Natural killer cell treated with Interleukin-12 subunit alpha and Interleukin-12 subunit beta and Interleukin-15 and Interleukin-18, amount 100 ng/mL, for 72 hours (primary cell): ENCODE data around the gene CPNE8. TPM values are rescaled to one million over a fixed set of nuclear protein-coding genes. Genes with fewer than 3 reads are reported as not detected.

Experiments
- ATAC-seq, 2 donors: fragments of 150-1000 bp; cut with Tn5 transposase in 1 of 2; sonication (Bioruptor Pico), chemical (Tn5 transposase) in 1 of 2; 2 replicates each; pipeline ENCODE4 v1.10.0; 2021
- DNase-seq: peaks from one replicate; pipeline ENCODE4 v3.0.0; 2022; ENCODE audit warnings: low spot score
- H3K27ac Mint-ChIP-seq, 2 donors: 1 replicate in 1 of 2; 2 replicates in 1 of 2; pipeline ENCODE4 v1.8.0; 2022; ENCODE audit warnings: mixed read lengths in 2 of 2, mild to moderate bottlenecking in 1 of 2, moderate library complexity in 1 of 2
- H3K27me3 Mint-ChIP-seq, 2 donors: 1 replicate in 1 of 2; 2 replicates in 1 of 2; pipeline ENCODE4 v1.8.0; 2022; ENCODE audit warnings: mixed read lengths in 2 of 2
- H3K36me3 Mint-ChIP-seq: one replicate; pipeline ENCODE4 v1.8.0; 2022; ENCODE audit warnings: mixed read lengths
- H3K4me1 Mint-ChIP-seq, 2 donors: 1 replicate in 1 of 2; 2 replicates in 1 of 2; pipeline ENCODE4 v1.8.0; 2022; ENCODE audit warnings: low read depth in 2 of 2, mixed read lengths in 2 of 2, mild to moderate bottlenecking in 1 of 2
- H3K4me3 Mint-ChIP-seq: one replicate; pipeline ENCODE4 v1.8.0; 2022; ENCODE audit warnings: mixed read lengths
- H3K9me3 Mint-ChIP-seq: 2 replicates; pipeline ENCODE4 v1.8.0; 2022; ENCODE audit warnings: mixed read lengths
- total RNA-seq, 2 donors: library from RNA; stranded (reverse); gene quantifications; one replicate each; pipeline ENCODE4 v1.2.3, GENCODE V29; 2022

The CPNE8 gene
- 1 to 10 TPM; 5.5 to 9.2 TPM for total RNA-seq

GRCh38 chr12:38905480-38906351 is at the start of gene CPNE8:
Gene CPNE8, minus strand, starts transcription at chr12:38905591. Its CDS starts 57 bp downstream, at chr12:38905534.
- peak within 1 kb of the TSS; percentile 86 for H3K4me3 Mint-ChIP-seq
- no peaks in the 10 kb centered on the region for H3K36me3 Mint-ChIP-seq
- H3K27me3 Mint-ChIP-seq = peaks cover 6 to 13% of the 10 kb centered on the region in 2 donors
- ATAC-seq = peak; percentile 80 to 84
- peaks cover 29 to 34% of the 10 kb centered on the region in 2 donors for H3K4me1 Mint-ChIP-seq
- H3K27ac Mint-ChIP-seq = peak within 1 kb of the TSS; percentile 77 to 93
- no peaks in the 10 kb centered on the region for H3K9me3 Mint-ChIP-seq
- DNase-seq = peak; percentile 73

- no peak for ATAC-seq
- Mint-ChIP-seq H3K27ac (no peak overlapping the region), H3K4me1 (no peaks in the 10 kb centered on the region), H3K9me3 (peaks cover 5% of the 10 kb centered on the region), H3K4me3 (no peak overlapping the region), H3K36me3 (no peaks in the 10 kb centered on the region), H3K27me3 (peaks cover 0 to 5% of the 10 kb centered on the region in 2 donors)
- no peak for DNase-seq
Observed at GRCh38 chr12:38954238-38954873, 49.0 kb upstream of the CPNE8 start.

- no peaks in the 10 kb centered on the region for H3K36me3 Mint-ChIP-seq
- H3K27me3 Mint-ChIP-seq = peaks cover 0 to 9% of the 10 kb centered on the region in 2 donors
- H3K9me3 Mint-ChIP-seq = peaks cover 7% of the 10 kb centered on the region
- no peak for DNase-seq
- no peak overlapping the region for H3K4me3 Mint-ChIP-seq
- no peaks in the 10 kb centered on the region for H3K4me1 Mint-ChIP-seq
- no peak overlapping the region for H3K27ac Mint-ChIP-seq
- no peak for ATAC-seq
Observed at GRCh38 chr12:38949363-38949762, 44.0 kb upstream of the CPNE8 start.

GRCh38 chr12:38934686-38935085 is 29.3 kb upstream of the CPNE8 start:
- peaks cover 0 to 8% of the 10 kb centered on the region in 2 donors for H3K4me1 Mint-ChIP-seq

GRCh38 chr12:38934078-38934584 is 28.7 kb upstream of the CPNE8 start:
- H3K9me3 Mint-ChIP-seq = peaks cover 10% of the 10 kb centered on the region
- ATAC-seq = no peak
- no peak for DNase-seq
- peak overlapping the region; percentile 13 for H3K4me3 Mint-ChIP-seq
- H3K27me3 Mint-ChIP-seq = peaks cover 3 to 7% of the 10 kb centered on the region in 2 donors
- peaks cover 6% of the 10 kb centered on the region for H3K36me3 Mint-ChIP-seq
- peak overlapping the region in 1 of 2 donors; percentile 52 for H3K27ac Mint-ChIP-seq
- H3K4me1 Mint-ChIP-seq = peaks cover 0 to 8% of the 10 kb centered on the region in 2 donors

More at GRCh38 chr12:38934686-38935085, 29.3 kb upstream of the CPNE8 start:
- H3K27me3 Mint-ChIP-seq = peaks cover 3 to 7% of the 10 kb centered on the region in 2 donors
- peaks cover 6% of the 10 kb centered on the region for H3K36me3 Mint-ChIP-seq
- no peak for ATAC-seq
- H3K9me3 Mint-ChIP-seq = peaks cover 10% of the 10 kb centered on the region
- H3K4me3 Mint-ChIP-seq = peak overlapping the region; percentile 13
- H3K27ac Mint-ChIP-seq = peak overlapping the region in 1 of 2 donors; percentile 52
- DNase-seq = no peak

- Mint-ChIP-seq H3K9me3 (peaks cover 6% of the 10 kb centered on the region), H3K36me3 (no peaks in the 10 kb centered on the region), H3K4me1 (peaks cover 0 to 8% of the 10 kb centered on the region in 2 donors), H3K27ac (no peak overlapping the region), H3K27me3 (peaks cover 0 to 3% of the 10 kb centered on the region in 2 donors), H3K4me3 (no peak overlapping the region)
- DNase-seq (no peak), ATAC-seq (no peak)
Observed at GRCh38 chr12:38932320-38932719, 26.9 kb upstream of the CPNE8 start.

GRCh38 chr12:38931461-38931860 is 26.1 kb upstream of the CPNE8 start:
- ATAC-seq = no peak

GRCh38 chr12:38930990-38931389 is 25.6 kb upstream of the CPNE8 start:
- H3K27ac Mint-ChIP-seq = no peak overlapping the region
- ATAC-seq (no peak), DNase-seq (no peak)
- no peaks in the 10 kb centered on the region for H3K36me3 Mint-ChIP-seq
- H3K4me1 Mint-ChIP-seq = peaks cover 0 to 8% of the 10 kb centered on the region in 2 donors
- peaks cover 0 to 5% of the 10 kb centered on the region in 2 donors for H3K27me3 Mint-ChIP-seq
- H3K4me3 Mint-ChIP-seq = no peak overlapping the region
- H3K9me3 Mint-ChIP-seq = peaks cover 6% of the 10 kb centered on the region

More at GRCh38 chr12:38931461-38931860, 26.1 kb upstream of the CPNE8 start:
- Mint-ChIP-seq H3K4me1 (peaks cover 0 to 8% of the 10 kb centered on the region in 2 donors), H3K27me3 (peaks cover 0 to 5% of the 10 kb centered on the region in 2 donors), H3K27ac (no peak overlapping the region), H3K9me3 (peaks cover 6% of the 10 kb centered on the region), H3K36me3 (no peaks in the 10 kb centered on the region), H3K4me3 (no peak overlapping the region)
- DNase-seq = no peak

- Mint-ChIP-seq H3K4me1 (no peaks in the 10 kb centered on the region), H3K27me3 (peaks cover 0 to 5% of the 10 kb centered on the region in 2 donors), H3K9me3 (no peaks in the 10 kb centered on the region), H3K36me3 (no peaks in the 10 kb centered on the region), H3K4me3 (no peak overlapping the region), H3K27ac (no peak overlapping the region)
- ATAC-seq (no peak), DNase-seq (no peak)
Observed at GRCh38 chr12:38926501-38926900, 21.1 kb upstream of the CPNE8 start.

GRCh38 chr12:38921025-38921677 is 15.8 kb upstream of the CPNE8 start:
- no peak overlapping the region for H3K4me3 Mint-ChIP-seq
- no peaks in the 10 kb centered on the region for H3K36me3 Mint-ChIP-seq
- H3K27ac Mint-ChIP-seq = no peak overlapping the region
- peaks cover 4 to 7% of the 10 kb centered on the region in 2 donors for H3K27me3 Mint-ChIP-seq
- ATAC-seq (no peak), DNase-seq (no peak)
- no peaks in the 10 kb centered on the region for H3K4me1 Mint-ChIP-seq
- H3K9me3 Mint-ChIP-seq = no peaks in the 10 kb centered on the region

- peaks cover 7% of the 10 kb centered on the region in 2 donors for H3K27me3 Mint-ChIP-seq
- no peaks in the 10 kb centered on the region for H3K9me3 Mint-ChIP-seq
- H3K27ac Mint-ChIP-seq = no peak overlapping the region
- no peak for DNase-seq
- no peaks in the 10 kb centered on the region for H3K36me3 Mint-ChIP-seq
- no peaks in the 10 kb centered on the region for H3K4me1 Mint-ChIP-seq
- no peak overlapping the region for H3K4me3 Mint-ChIP-seq
- no peak for ATAC-seq
Observed at GRCh38 chr12:38919191-38919590, 13.8 kb upstream of the CPNE8 start.

- Mint-ChIP-seq H3K9me3 (no peaks in the 10 kb centered on the region), H3K27me3 (peaks cover 17 to 21% of the 10 kb centered on the region in 2 donors), H3K4me1 (no peaks in the 10 kb centered on the region), H3K27ac (no peak overlapping the region), H3K36me3 (no peaks in the 10 kb centered on the region), H3K4me3 (no peak overlapping the region)
- no peak for DNase-seq
- ATAC-seq = no peak
Observed at GRCh38 chr12:38915429-38916182, 10.2 kb upstream of the CPNE8 start.

GRCh38 chr12:38912116-38912515 is 6.7 kb upstream of the CPNE8 start:
- H3K27ac Mint-ChIP-seq = no peak overlapping the region
- ATAC-seq (no peak), DNase-seq (no peak)
- no peak overlapping the region for H3K4me3 Mint-ChIP-seq
- no peaks in the 10 kb centered on the region for H3K9me3 Mint-ChIP-seq
- H3K4me1 Mint-ChIP-seq = peaks cover 3% of the 10 kb centered on the region in 2 donors
- H3K36me3 Mint-ChIP-seq = no peaks in the 10 kb centered on the region
- peaks cover 21 to 28% of the 10 kb centered on the region in 2 donors for H3K27me3 Mint-ChIP-seq
